HepG2 (cell line): ENCODE measurements around the gene GLDN. TPM values are rescaled to one million over a fixed set of nuclear protein-coding genes. Genes with fewer than 3 reads are reported as not detected.

Experiments
- DZIP1 ChIP-seq: sonication (generic); formaldehyde crosslinking; IDR thresholded peaks from 2 replicates; pipeline ENCODE4 v1.5.0; 2020; ENCODE audit warnings: mild to moderate bottlenecking, missing genetic modification reagents
- EZH2 ChIP-seq: conservative IDR thresholded peaks from 2 replicates; pipeline ENCODE4 v1.6.1; 2012; ENCODE audit warnings: mild to moderate bottlenecking, low read depth, low read length, moderate library complexity
- MBD4 ChIP-seq: IDR thresholded peaks from 2 replicates; pipeline ENCODE4 v1.6.1; 2012; ENCODE audit warnings: low read length, inconsistent platforms, borderline replicate concordance
- PAXIP1 ChIP-seq: sonication (generic); formaldehyde crosslinking; conservative IDR thresholded peaks from 2 replicates; pipeline ENCODE4 v1.4.0; 2020; ENCODE audit warnings: mild to moderate bottlenecking, missing genetic modification reagents, moderate library complexity
- THRA ChIP-seq: sonication (generic); formaldehyde crosslinking; IDR thresholded peaks from 2 replicates; pipeline ENCODE4 v1.4.0; 2020; ENCODE audit warnings: missing genetic modification reagents, borderline replicate concordance
- TP53 ChIP-seq: sonication (generic); formaldehyde crosslinking; conservative IDR thresholded peaks from 2 replicates; pipeline ENCODE4 v1.4.0; 2020; ENCODE audit warnings: missing genetic modification reagents
- TRIM22 ChIP-seq: fragments of 450-650 bp; IDR thresholded peaks from 2 replicates; pipeline ENCODE4 v1.6.1; 2017
- ZBTB4 ChIP-seq: sonication (generic); formaldehyde crosslinking; IDR thresholded peaks from 2 replicates; pipeline ENCODE4 v1.4.0; 2020; ENCODE audit warnings: missing genetic modification reagents, mild to moderate bottlenecking, borderline replicate concordance
- ZNF335 ChIP-seq: sonication (generic); formaldehyde crosslinking; IDR thresholded peaks from 2 replicates; pipeline ENCODE4 v1.4.0; 2020; ENCODE audit warnings: missing genetic modification reagents
- ZNF530 ChIP-seq: sonication (generic); formaldehyde crosslinking; IDR thresholded peaks from 2 replicates; pipeline ENCODE4 v1.5.0; 2020; ENCODE audit warnings: low read depth, mild to moderate bottlenecking, missing genetic modification reagents
- ZNF713 ChIP-seq: sonication (generic); formaldehyde crosslinking; IDR thresholded peaks from 2 replicates; pipeline ENCODE4 v1.4.0; 2020; ENCODE audit warnings: mild to moderate bottlenecking, missing genetic modification reagents
- ZSCAN5A ChIP-seq: sonication (generic); formaldehyde crosslinking; IDR thresholded peaks from 2 replicates; pipeline ENCODE4 v1.8.0; 2022; ENCODE audit warnings: mild to moderate bottlenecking, missing genetic modification reagents, borderline replicate concordance
- polyA plus RNA-seq, 8 experiments: library from polyadenylated mRNA; depleted of rRNA in 3 of 8; stranded (reverse) in 7 of 8; unstranded in 1 of 8; fragments of >200 nt; fragmentation: Illumina TruSeq in 4 of 8; extraction: Trizol in 4 of 8; gene quantifications; 2 replicates each; pipeline versions ENCODE4 v1.2.1 to v1.2.3, GENCODE V29; 2011 to 2016; ENCODE audit warnings: low read depth in 4 of 8, missing spikeins in 1 of 8, mixed read lengths in 1 of 8; ENCODE audit not compliant: insufficient read depth in 1 of 8
- total RNA-seq, 5 experiments: library from RNA; depleted of rRNA; stranded (reverse); fragments of >200 nt; fragmentation: Illumina TruSeq; extraction: Trizol; gene quantifications; 2 replicates each; pipeline ENCODE4 v1.2.3, GENCODE V29; 2016; ENCODE audit warnings: low read depth in 1 of 5

GLDN gene
- total and polyA plus RNA-seq, 2 of the 13 experiments (the other 11 are each of a cell fraction or from before 2014, with no cell fraction given): 0.86 to 1.0 TPM

DNA sequence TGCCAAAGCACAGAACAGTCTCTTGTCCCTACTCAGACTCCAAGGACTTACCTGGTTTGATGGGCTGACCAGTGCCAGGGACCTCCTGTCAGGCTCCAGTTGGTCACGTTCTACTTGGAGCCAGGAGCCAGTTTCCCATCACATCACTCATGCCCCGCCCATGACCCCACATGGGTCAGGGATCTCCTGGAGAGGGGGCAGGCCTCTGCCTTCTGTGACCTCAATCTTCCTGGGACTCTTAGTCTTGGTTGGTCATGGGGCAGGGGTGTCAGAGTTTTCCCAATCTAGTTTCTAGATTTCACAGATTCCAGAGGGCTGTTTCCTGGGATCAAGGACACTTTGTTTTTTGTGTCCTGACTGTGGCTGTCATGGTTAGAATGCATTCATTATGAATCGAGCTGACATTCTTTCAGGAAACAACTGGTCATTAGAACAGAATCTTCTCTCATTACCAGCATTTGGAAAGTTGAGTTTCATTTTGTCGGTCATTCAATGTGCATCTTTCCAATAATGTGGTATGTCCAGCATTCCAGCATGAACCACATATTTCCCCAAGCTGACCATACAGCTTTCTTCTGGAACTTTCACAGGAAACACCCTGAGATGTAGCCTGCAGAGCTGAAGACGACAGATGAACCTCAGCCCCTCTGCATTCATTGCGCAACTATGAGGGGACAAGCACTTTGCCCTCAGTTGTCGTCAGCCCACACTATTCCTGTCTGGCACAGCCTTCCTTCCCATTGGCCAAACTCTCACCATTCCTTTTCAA, 22.9 kb upstream of the GLDN start (continued):
- TF ChIP-seq ZSCAN5A (CRISPR knock-in tag) (no peak), EZH2 (no peak), ZBTB4 (CRISPR knock-in tag) (no peak), DZIP1 (CRISPR knock-in tag) (no peak), PAXIP1 (CRISPR knock-in tag) (peak; percentile 81), TRIM22 (no peak), MBD4 (no peak), THRA (peak; percentile 71; the same call in 1 of the 2 replicates), TP53 (CRISPR knock-in tag) (no peak), ZNF530 (CRISPR knock-in tag) (no peak), ZNF713 (CRISPR knock-in tag) (no peak), ZNF335 (CRISPR knock-in tag) (no peak)
